SK-N-SH (cell line): ENCODE data around the gene ABHD1. TPM values are rescaled to one million over a fixed set of nuclear protein-coding genes. Genes with fewer than 3 reads are reported as not detected.

Source experiments
- CTCF ChIA-PET: fragments of 300-600, 350-600 bp; formaldehyde crosslinking; extraction: SDS; loops from one replicate; lab custom pipeline; 2021; lab: Yijun Ruan, JAX
- POLR2A ChIA-PET: fragments of 350-600 bp; sonication (Branson Sonifier 250); formaldehyde crosslinking; extraction: SDS; loops from one replicate; lab custom pipeline; 2020; ENCODE audit warnings: antibody characterized with exemption, inconsistent platforms; lab: Yijun Ruan, JAX
- DNase-seq: peaks from one replicate; pipeline ENCODE4 v3.0.0; 2012
- H2AFZ ChIP-seq: fragments of 200-600 bp; sonication (generic); 2 replicates; pipeline ENCODE4 v1.8.1; 2016; ENCODE audit warnings: antibody characterized with exemption, mild to moderate bottlenecking, low read depth
- H3F3A ChIP-seq: fragments of 200-600 bp; sonication (generic); replicated peaks from 2 replicates; pipeline ENCODE3; 2016; ENCODE audit warnings: antibody characterized with exemption, mild to moderate bottlenecking; ENCODE audit not compliant: insufficient read depth
- H3K27ac ChIP-seq, 2 experiments: fragments of 200-500 bp in 1 of 2; fragments of 200-600 bp in 1 of 2; sonication (Bioruptor generic) in 1 of 2; sonication (generic), shearing (Covaris generic) in 1 of 2; 2 replicates each; pipeline versions ENCODE4 v1.5.1 to v1.6.1; 2014 to 2016; ENCODE audit warnings: low read depth in 2 of 2, inconsistent platforms in 1 of 2, low read length in 1 of 2, mild to moderate bottlenecking in 1 of 2, mixed read lengths in 1 of 2
- H3K27me3 ChIP-seq: fragments of 200-600 bp; sonication (generic), shearing (Covaris generic); 2 replicates; pipeline ENCODE4 v1.6.1; 2016; ENCODE audit warnings: mixed run types; ENCODE audit not compliant: insufficient read depth
- H3K36me3 ChIP-seq, 2 experiments: fragments of 200-500 bp in 1 of 2; fragments of 200-600 bp in 1 of 2; sonication (Bioruptor generic) in 1 of 2; sonication (generic) in 1 of 2; replicated peaks in 1 of 2; 2 replicates each; pipeline versions ENCODE3 to v1.5.1; 2014 to 2016; ENCODE audit warnings: low read length in 1 of 2, mild to moderate bottlenecking in 1 of 2; ENCODE audit not compliant: insufficient read depth in 2 of 2, control insufficient read depth in 1 of 2
- H3K4me1 ChIP-seq, 2 experiments: fragments of 200-500 bp in 1 of 2; fragments of 200-600 bp in 1 of 2; sonication (Bioruptor generic) in 1 of 2; sonication (generic), shearing (Covaris generic) in 1 of 2; 2 replicates each; pipeline versions ENCODE4 v1.5.1 to v1.6.1; 2014 to 2016; ENCODE audit warnings: low read depth in 1 of 2, low read length in 1 of 2, mixed run types in 1 of 2; ENCODE audit not compliant: insufficient read depth in 2 of 2, control insufficient read depth in 1 of 2
- H3K4me2 ChIP-seq: fragments of 200-600 bp; sonication (generic), shearing (Covaris generic); 2 replicates; pipeline ENCODE4 v1.6.1; 2017; ENCODE audit warnings: mixed run types
- H3K4me3 ChIP-seq, 2 experiments: fragments of 200-500 bp in 1 of 2; fragments of 200-600 bp in 1 of 2; sonication (Bioruptor generic) in 1 of 2; sonication (generic), shearing (Covaris generic) in 1 of 2; 2 replicates each; pipeline versions ENCODE4 v1.5.1 to v1.8.1; 2014 to 2016; ENCODE audit warnings: low read depth in 2 of 2, inconsistent platforms in 1 of 2, low read length in 1 of 2, mild to moderate bottlenecking in 1 of 2, mixed read lengths in 1 of 2, moderate library complexity in 1 of 2
- H3K79me2 ChIP-seq: fragments of 200-600 bp; sonication (generic); 2 replicates; pipeline ENCODE4 v1.8.1; 2017; ENCODE audit warnings: mild to moderate bottlenecking; ENCODE audit not compliant: insufficient read depth
- H3K9ac ChIP-seq: fragments of 200-600 bp; sonication (generic); 2 replicates; pipeline ENCODE4 v1.6.1; 2017; ENCODE audit warnings: mixed run types
- H3K9me2 ChIP-seq: fragments of 200-600 bp; sonication (generic); 2 replicates; pipeline ENCODE4 v1.6.1; 2017; ENCODE audit warnings: mixed run types
- H3K9me3 ChIP-seq: fragments of 200-600 bp; sonication (generic); 2 replicates; pipeline ENCODE4 v1.6.1; 2017; ENCODE audit warnings: mixed run types, mild to moderate bottlenecking, moderate library complexity
- H4K20me1 ChIP-seq: fragments of 200-600 bp; sonication (generic); 2 replicates; pipeline ENCODE4 v1.6.1; 2017; ENCODE audit warnings: mild to moderate bottlenecking, mixed run types; ENCODE audit not compliant: insufficient read depth
- CHD2 ChIP-seq: fragments of 150-350 bp; IDR thresholded peaks from 2 replicates; pipeline ENCODE4 v1.6.1; 2018; ENCODE audit warnings: low read length; ENCODE audit not compliant: partially characterized antibody
- ELF1 ChIP-seq: IDR thresholded peaks from 2 replicates; pipeline ENCODE4 v1.4.0; 2012
- FOSL2 ChIP-seq: IDR thresholded peaks from 2 replicates; pipeline ENCODE4 v1.4.0; 2012; ENCODE audit warnings: low read depth, mild to moderate bottlenecking, moderate library complexity, borderline replicate concordance
- FOXJ3 ChIP-seq: sonication (generic); formaldehyde crosslinking; IDR thresholded peaks from 2 replicates; pipeline ENCODE4 v1.5.1; 2020; ENCODE audit warnings: mild to moderate bottlenecking, missing genetic modification reagents
- JUND ChIP-seq: IDR thresholded peaks from 2 replicates; pipeline ENCODE4 v1.4.0; 2012
- MEF2A ChIP-seq: IDR thresholded peaks from 2 replicates; pipeline ENCODE4 v1.4.0; 2012; ENCODE audit warnings: low read depth, borderline replicate concordance
- MXI1 ChIP-seq: IDR thresholded peaks from 2 replicates; pipeline ENCODE4 v1.6.1; 2012; ENCODE audit warnings: mild to moderate bottlenecking, low read depth, low read length, improper control_type of control experiment
- NFIC ChIP-seq: IDR thresholded peaks from 2 replicates; pipeline ENCODE4 v1.4.0; 2012; ENCODE audit warnings: borderline replicate concordance
- POLR2AphosphoS5 ChIP-seq: IDR thresholded peaks from 2 replicates; pipeline ENCODE4 v1.6.1; 2012; ENCODE audit warnings: low read depth, low read length
- RAD21 ChIP-seq: IDR thresholded peaks from 2 replicates; pipeline ENCODE4 v1.6.1; 2012; ENCODE audit warnings: mild to moderate bottlenecking, low read length
- RCOR1 ChIP-seq: fragments of 150-350 bp; IDR thresholded peaks from 2 replicates; pipeline ENCODE4 v1.6.1; 2017; ENCODE audit warnings: antibody characterized with exemption, low read length
- REST ChIP-seq: IDR thresholded peaks from 2 replicates; pipeline ENCODE4 v1.6.1; 2012; ENCODE audit warnings: mild to moderate bottlenecking, low read depth, low read length, moderate library complexity
- TAF1 ChIP-seq: IDR thresholded peaks from 2 replicates; pipeline ENCODE4 v1.6.1; 2012; ENCODE audit warnings: low read depth, mild to moderate bottlenecking, low read length, moderate library complexity, borderline replicate concordance
- USF2 ChIP-seq: fragments of 150-350 bp; IDR thresholded peaks from 2 replicates; pipeline ENCODE4 v1.6.1; 2017; ENCODE audit warnings: antibody characterized with exemption, low read length, low read depth, borderline replicate concordance
- ZBTB33 ChIP-seq: IDR thresholded peaks from 2 replicates; pipeline ENCODE4 v1.4.0; 2012; ENCODE audit warnings: low read depth, borderline replicate concordance
- WGBS: methylation state at CpG from one replicate; pipeline ENCODE4 v1.1.6; 2017; ENCODE audit warnings: low lambda C conversion rate; 5-methylcytosine and 5-hydroxymethylcytosine counted together
- polyA plus RNA-seq, 3 experiments: library from polyadenylated mRNA; depleted of rRNA; stranded (reverse); fragments of >200 nt; gene quantifications; 2 replicates each; pipeline ENCODE4 v1.2.3, GENCODE V29; 2012
- TF ChIP-seq, protein P1 (sequence below): IDR thresholded peaks from 2 replicates; pipeline ENCODE4 v1.4.0; 2012; ENCODE audit warnings: low read depth

ABHD1 gene
- polyA plus RNA-seq, 1 of the 3 experiments (the other 2 are of a cell fraction), result 3.3 TPM

DNA sequence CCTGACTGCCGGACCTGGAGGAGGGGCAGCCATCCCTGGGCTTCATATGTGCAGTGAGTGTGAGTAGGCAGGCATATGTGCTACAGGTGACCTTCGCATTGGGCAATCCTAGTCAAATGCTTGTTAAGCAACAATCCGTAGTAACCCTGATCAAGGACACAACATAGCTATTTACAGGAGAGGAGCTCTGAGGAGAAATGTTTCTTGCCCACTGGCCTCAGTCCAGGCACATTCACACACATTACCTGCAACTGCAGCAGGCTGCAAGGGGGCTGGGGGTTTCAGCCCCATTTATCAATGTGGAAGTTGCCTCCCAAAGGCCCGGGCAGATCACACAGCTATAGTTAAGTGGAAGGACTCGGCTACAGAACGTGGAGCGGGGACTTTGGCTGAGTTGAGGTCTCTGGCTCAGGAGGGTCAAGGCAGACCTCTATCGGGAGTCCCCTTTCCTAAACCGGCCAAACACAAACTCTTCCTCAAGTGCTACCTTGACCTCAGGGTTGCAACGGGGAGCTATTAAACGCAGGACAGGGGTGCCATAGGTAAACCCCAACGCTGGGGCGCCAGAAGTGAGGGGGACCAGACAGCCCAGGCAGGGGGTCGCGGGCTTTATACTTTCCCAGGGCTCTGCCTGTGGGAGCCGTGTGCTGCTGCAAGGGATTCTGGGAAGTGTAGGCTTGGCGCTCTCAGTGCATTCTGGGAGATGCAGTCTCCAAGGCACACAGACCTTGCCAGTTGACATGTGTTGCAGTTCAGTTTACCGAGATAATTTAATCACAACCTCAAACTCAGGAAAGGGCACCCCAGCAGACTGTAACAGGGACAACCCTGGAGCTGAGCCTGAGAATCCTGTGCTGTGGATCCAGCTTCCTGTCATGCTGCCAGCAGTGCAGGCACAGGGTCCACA, 27.6 kb upstream of the ABHD1 start:
- Histone ChIP-seq H3K79me2 (no peaks in the 10 kb centered on the region), H3K27me3 (no peaks in the 10 kb centered on the region), H3K9me3 (no peaks in the 10 kb centered on the region), H4K20me1 (no peaks in the 10 kb centered on the region), H3K4me1 (peaks cover 4 to 21% of the 10 kb centered on the region in 2 experiments; a peak in 2 of 4 replicates), H3K27ac (peak overlapping the region in 1 of 2 experiments; percentile 92; a peak in 2 of 4 replicates), H3K4me3 (peak overlapping the region in 1 of 2 experiments; percentile 43; a peak in 2 of 4 replicates), H2AFZ (peak overlapping the region; percentile 97), H3K36me3 (no peaks in the 10 kb centered on the region), H3F3A (no peaks in the 10 kb centered on the region), H3K9me2 (no peaks in the 10 kb centered on the region), H3K4me2 (peak overlapping the region; percentile 43; the same call in 1 of the 2 replicates), H3K9ac (no peak overlapping the region)
- 34% methylated on average over 13 of the region's 18 CpGs for WGBS
- ChIA-PET CTCF (interaction anchor here (0.5 to 14.2 kb wide), 25 partner anchors 10 to 588 kb away, joined by 3 to 169 read pairs (median 6); partner anchors contain the start of genes ABHD1, EMILIN1, KHK and PREB), POLR2A (interaction anchor here (0.5 to 2.6 kb wide), 6 partner anchors 9 to 183 kb away, joined by 3 to 14 read pairs (median 4); partner anchors contain the start of genes EMILIN1 and KHK)
- TF ChIP-seq CHD2 (peak; percentile 82), FOXJ3 (CRISPR knock-in tag) (peak; percentile 75; the same call in 1 of the 2 replicates), NFIC (no peak), MEF2A (no peak), TAF1 (peak; percentile 29; the same call in 1 of the 2 replicates), FOSL2 (no peak), ZBTB33 (no peak), RCOR1 (peak; percentile 80), POLR2AphosphoS5 (peak; percentile 77), RAD21 (peak; percentile 35), MXI1 (peak; percentile 94)
- DNase-seq, result peak; percentile 91

- peak; percentile 39 for DNase-seq
- Histone ChIP-seq H3K9me2 (no peaks in the 10 kb centered on the region), H3K9ac (no peak overlapping the region), H3K4me3 (no peak overlapping the region), H3K79me2 (no peaks in the 10 kb centered on the region), H3K4me2 (no peak overlapping the region), H3K27ac (peak overlapping the region in 1 of 2 experiments; percentile 92; a peak in 2 of 4 replicates), H3F3A (no peaks in the 10 kb centered on the region), H3K9me3 (no peaks in the 10 kb centered on the region), H3K27me3 (no peaks in the 10 kb centered on the region), H2AFZ (0 out of 2 replicates have a peak overlapping the region, but pooled peaks have one; percentile 97), H4K20me1 (no peaks in the 10 kb centered on the region), H3K4me1 (peaks cover 4 to 21% of the 10 kb centered on the region in 2 experiments; a peak in 2 of 4 replicates), H3K36me3 (no peaks in the 10 kb centered on the region)
- WGBS, result 82% methylated on average over 3 of the region's 3 CpGs
- ChIA-PET POLR2A (interaction anchor here (0.5 to 2.6 kb wide), 8 partner anchors 10 to 263 kb away, joined by 3 to 14 read pairs (median 3); partner anchors contain the start of genes EMILIN1, KHK and UCN), CTCF (interaction anchor here (0.5 to 14.2 kb wide), 27 partner anchors 11 to 587 kb away, joined by 3 to 169 read pairs (median 7); partner anchors contain the start of genes ABHD1, CGREF1, EMILIN1 and KHK)
- 0 out of 2 replicates have a peak, but pooled peaks have one; percentile 3 for TF ChIP-seq FOXJ3 (CRISPR knock-in tag)
- TF ChIP-seq MEF2A, result no peak
- no peak for TF ChIP-seq REST
- TF ChIP-seq ELF1, result no peak
- no peak for TF ChIP-seq JUND
- no peak for TF ChIP-seq USF2
- TF ChIP-seq, protein P1, sequence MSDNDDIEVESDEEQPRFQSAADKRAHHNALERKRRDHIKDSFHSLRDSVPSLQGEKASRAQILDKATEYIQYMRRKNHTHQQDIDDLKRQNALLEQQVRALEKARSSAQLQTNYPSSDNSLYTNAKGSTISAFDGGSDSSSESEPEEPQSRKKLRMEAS, result no peak
Observed at GRCh38 chr2:27096748-27097297, 26.8 kb upstream of the ABHD1 start.
